Peyer's patch (tissue), 4 donors: ENCODE measurements around the gene EEF2.

Experiments used
- POLR2A ChIP-seq, 2 donors: fragments of 450-650 bp; IDR thresholded peaks; one replicate each; pipeline ENCODE4 v1.5.1; 2017; ENCODE audit warnings: antibody characterized with exemption in 2 of 2, mild to moderate bottlenecking in 2 of 2, moderate library complexity in 2 of 2
- TF ChIP-seq, protein P1 (sequence below), 6 experiments: fragments of 450-650 bp in 4 of 6; fragments of 200-600 bp in 2 of 6; sonication (generic) in 1 of 6; IDR thresholded peaks; one replicate each; pipeline ENCODE4 v1.5.1; 2017 to 2019; ENCODE audit warnings: antibody characterized with exemption in 6 of 6, mild to moderate bottlenecking in 3 of 6, moderate library complexity in 1 of 6

DNA sequence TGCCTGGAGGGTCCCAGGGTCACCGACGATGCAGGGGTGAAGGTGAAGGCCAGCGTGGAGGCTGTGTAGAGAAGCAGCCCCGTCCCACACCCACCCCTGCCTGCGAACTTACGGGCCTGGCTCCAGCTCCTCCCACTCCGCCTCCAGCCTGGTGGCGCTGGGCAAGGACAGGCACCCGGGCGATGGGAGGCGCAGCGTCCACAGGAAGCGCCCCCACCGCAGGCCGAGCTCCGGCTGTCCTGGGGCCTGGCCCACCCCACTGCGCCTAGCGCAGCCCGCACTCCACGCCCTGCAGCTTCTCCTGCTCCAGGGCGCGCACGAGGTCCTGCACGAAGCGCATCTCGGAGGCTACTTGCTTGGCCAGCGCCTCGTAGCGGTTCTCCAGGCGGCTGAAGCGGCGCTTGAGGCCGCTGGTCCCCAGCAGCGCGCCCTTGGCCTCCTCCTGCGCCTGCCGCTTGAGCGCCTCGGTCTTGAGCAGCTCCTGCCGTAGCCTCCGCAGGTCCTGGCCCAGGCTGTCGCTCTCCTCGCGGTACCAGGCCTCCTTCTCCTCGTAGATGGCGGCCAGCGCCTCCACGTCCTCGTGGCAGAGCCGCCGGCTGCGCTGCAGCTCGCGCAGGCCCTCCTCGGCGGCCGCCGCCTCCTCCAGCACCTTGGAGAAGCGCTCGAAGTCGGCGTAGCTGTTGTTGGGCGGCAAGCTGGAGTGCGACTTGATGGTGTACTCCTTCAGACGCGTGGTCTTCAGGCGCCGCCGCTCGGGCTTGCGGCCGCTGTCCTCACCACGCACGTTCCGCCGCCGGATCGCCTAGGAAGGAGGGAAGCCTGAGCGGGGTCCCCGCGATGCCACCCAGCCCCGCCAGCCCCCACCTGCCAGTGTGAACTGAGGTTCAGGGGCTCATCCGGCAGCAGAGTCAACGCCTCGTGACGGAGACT lies 26.2 kb downstream of the EEF2 start:
- TF ChIP-seq, protein P1, sequence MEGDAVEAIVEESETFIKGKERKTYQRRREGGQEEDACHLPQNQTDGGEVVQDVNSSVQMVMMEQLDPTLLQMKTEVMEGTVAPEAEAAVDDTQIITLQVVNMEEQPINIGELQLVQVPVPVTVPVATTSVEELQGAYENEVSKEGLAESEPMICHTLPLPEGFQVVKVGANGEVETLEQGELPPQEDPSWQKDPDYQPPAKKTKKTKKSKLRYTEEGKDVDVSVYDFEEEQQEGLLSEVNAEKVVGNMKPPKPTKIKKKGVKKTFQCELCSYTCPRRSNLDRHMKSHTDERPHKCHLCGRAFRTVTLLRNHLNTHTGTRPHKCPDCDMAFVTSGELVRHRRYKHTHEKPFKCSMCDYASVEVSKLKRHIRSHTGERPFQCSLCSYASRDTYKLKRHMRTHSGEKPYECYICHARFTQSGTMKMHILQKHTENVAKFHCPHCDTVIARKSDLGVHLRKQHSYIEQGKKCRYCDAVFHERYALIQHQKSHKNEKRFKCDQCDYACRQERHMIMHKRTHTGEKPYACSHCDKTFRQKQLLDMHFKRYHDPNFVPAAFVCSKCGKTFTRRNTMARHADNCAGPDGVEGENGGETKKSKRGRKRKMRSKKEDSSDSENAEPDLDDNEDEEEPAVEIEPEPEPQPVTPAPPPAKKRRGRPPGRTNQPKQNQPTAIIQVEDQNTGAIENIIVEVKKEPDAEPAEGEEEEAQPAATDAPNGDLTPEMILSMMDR (IDR thresholded peaks at IDR 0.05): no peak
- no peak for TF ChIP-seq POLR2A (IDR thresholded peaks at IDR 0.05)
